Nephron progenitor cell (in vitro differentiated cells): ENCODE data around the gene GJB4.
"Not testable (repeated sequence)": the region's sequence is repeated elsewhere in the genome, so short reads cannot be mapped to it uniquely, and the experiment has no call there.

Experiments used
- DNase-seq: peaks from one replicate; pipeline ENCODE4 v3.0.0; 2021
- H3K27ac Mint-ChIP-seq: 2 replicates; pipeline ENCODE4 v1.8.0; 2021; ENCODE audit warnings: mild to moderate bottlenecking, moderate library complexity, mixed read lengths
- H3K27me3 Mint-ChIP-seq: 2 replicates; pipeline ENCODE4 v1.8.0; 2021; ENCODE audit warnings: mild to moderate bottlenecking, low read depth, mixed read lengths; ENCODE audit not compliant: poor library complexity
- H3K36me3 Mint-ChIP-seq: 2 replicates; pipeline ENCODE4 v1.8.0; 2021; ENCODE audit warnings: low read depth, mixed read lengths
- H3K4me1 Mint-ChIP-seq: 2 replicates; pipeline ENCODE4 v1.8.0; 2021; ENCODE audit warnings: mixed read lengths
- H3K4me3 Mint-ChIP-seq: 2 replicates; pipeline ENCODE4 v1.8.0; 2021; ENCODE audit warnings: mild to moderate bottlenecking, moderate library complexity, mixed read lengths
- H3K9me3 Mint-ChIP-seq: 2 replicates; pipeline ENCODE4 v1.8.0; 2021; ENCODE audit warnings: mild to moderate bottlenecking, moderate library complexity, mixed read lengths
- CTCF ChIP-seq: fragments of 200-600 bp; sonication (generic); IDR thresholded peaks from 2 replicates; pipeline ENCODE4 v1.5.0; 2021; ENCODE audit warnings: antibody characterized with exemption

Gene GJB4

DNA sequence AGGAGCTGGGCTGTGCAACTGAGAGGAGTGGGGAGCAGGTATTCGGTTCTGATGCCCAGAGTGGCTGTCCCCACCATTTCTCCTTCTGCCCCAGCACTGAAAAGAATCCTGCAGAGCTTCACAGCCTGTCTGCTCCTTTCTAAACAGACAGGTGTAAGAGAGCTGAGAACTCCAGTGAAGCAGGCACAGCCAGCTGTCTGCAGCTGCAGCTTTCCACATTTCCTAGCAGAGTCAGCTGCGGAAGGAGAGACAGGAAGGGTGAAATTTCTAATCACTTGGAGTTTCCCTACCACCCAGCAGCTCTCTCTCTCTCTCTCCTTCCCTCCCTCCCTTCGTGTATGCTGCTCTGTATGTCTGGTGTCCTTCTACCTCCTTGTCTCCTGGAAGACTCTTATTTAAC lies 45.2 kb upstream of the GJB4 start:
- Mint-ChIP-seq H3K4me3 (no peak overlapping the region), H3K9me3 (no peaks in the 10 kb centered on the region), H3K27ac (no peak overlapping the region), H3K27me3 (peaks cover 32% of the 10 kb centered on the region), H3K36me3 (no peaks in the 10 kb centered on the region), H3K4me1 (peaks cover 7% of the 10 kb centered on the region)
- TF ChIP-seq CTCF: no peak
- no peak for DNase-seq

DNA sequence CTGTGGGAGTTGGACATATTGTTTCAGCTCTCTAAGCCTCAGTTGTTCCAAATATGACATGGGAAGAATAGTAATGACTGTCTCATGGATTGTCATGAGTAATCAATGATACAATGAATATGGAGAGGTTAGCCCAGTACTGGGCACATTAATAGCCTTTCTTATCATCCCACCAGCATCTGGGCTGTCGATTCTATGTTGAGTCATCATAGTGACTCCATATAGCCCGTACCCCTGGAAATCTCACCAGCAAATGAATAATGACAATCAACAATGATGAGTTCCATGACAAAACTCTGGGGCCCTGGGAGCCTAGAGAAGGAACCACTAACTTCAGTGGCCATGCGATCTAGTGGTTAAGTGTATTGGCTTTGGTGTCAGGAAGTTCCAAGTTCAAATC lies 44.4 kb upstream of the GJB4 start:
- no peak overlapping the region for H3K27ac Mint-ChIP-seq
- DNase-seq: no peak
- H3K4me1 Mint-ChIP-seq: peaks cover 7% of the 10 kb centered on the region
- H3K36me3 Mint-ChIP-seq: no peaks in the 10 kb centered on the region
- H3K9me3 Mint-ChIP-seq: no peaks in the 10 kb centered on the region
- TF ChIP-seq CTCF: no peak
- peaks cover 36% of the 10 kb centered on the region for H3K27me3 Mint-ChIP-seq
- H3K4me3 Mint-ChIP-seq: no peak overlapping the region

GRCh38 chr1:34721241-34721640 lies 38.3 kb upstream of the GJB4 start:
- TF ChIP-seq CTCF: no peak
- Mint-ChIP-seq H3K4me3 (no peak overlapping the region), H3K36me3 (no peaks in the 10 kb centered on the region), H3K4me1 (no peaks in the 10 kb centered on the region), H3K27me3 (peaks cover 56% of the 10 kb centered on the region), H3K9me3 (no peaks in the 10 kb centered on the region), H3K27ac (no peak overlapping the region)
- no peak for DNase-seq

DNA sequence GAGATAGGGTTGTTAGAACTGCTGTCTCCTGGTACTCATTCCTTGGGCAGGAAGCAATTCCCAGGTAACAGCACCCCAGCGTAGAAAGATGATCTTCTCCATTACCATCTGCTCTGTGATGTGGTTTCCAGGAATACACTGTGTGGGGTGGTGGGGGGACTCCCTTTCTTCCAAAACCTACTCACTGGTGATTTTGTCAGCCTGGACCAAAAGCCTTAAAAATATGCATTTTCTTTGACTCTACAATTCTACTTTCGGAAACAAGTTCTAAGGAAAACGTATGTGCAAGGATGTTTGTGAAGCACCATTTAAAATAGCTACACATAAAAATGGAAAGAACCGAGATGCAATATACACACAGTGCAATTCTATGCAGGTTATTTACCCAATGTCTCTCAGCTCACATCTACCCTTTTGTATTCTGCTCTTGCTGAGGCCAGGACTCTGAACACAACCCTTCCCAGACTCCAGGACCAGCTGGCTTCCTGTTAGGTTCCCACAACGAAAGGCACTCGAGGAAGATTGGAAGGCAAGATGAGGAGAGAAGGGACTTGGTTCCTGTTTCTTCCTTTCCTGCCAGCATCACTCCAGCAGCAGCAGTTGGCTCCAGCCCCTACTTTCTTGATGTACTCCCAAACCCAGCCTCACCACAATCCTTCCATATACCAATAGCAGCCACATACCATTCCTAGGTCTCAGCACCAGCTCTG lies 37.7 kb upstream of the GJB4 start:
- Mint-ChIP-seq H3K36me3 (no peaks in the 10 kb centered on the region), H3K27ac (no peak overlapping the region), H3K27me3 (peaks cover 56% of the 10 kb centered on the region), H3K4me1 (no peaks in the 10 kb centered on the region), H3K9me3 (no peaks in the 10 kb centered on the region), H3K4me3 (no peak overlapping the region)
- TF ChIP-seq CTCF: no peak
- DNase-seq: no peak

DNA sequence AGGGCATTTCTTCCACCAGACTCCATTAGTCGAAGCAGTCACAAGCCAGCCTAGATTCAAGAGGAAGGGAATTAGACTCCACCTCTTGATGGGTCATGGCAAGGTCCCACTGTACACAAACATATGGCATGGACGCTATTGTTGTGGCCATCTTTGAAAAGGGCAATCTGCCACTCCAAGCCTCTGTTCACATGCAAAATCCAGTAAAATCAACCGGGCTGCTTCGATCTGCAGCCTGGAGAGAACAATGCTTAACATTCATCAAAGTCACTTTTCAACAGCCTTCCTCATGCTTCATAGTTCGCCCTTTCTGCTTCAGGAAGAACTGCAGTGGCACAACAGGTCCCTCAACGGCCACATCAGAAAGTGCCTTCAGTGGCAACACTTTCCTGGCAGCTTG lies 32.7 kb upstream of the GJB4 start:
- Mint-ChIP-seq H3K9me3 (no peaks in the 10 kb centered on the region), H3K4me1 (no peaks in the 10 kb centered on the region), H3K4me3 (no peak overlapping the region), H3K36me3 (no peaks in the 10 kb centered on the region), H3K27me3 (peaks cover 47% of the 10 kb centered on the region), H3K27ac (no peak overlapping the region)
- DNase-seq: no peak
- TF ChIP-seq CTCF: no peak

- no peak for TF ChIP-seq CTCF
- Mint-ChIP-seq H3K4me3 (no peak overlapping the region), H3K27ac (no peak overlapping the region)
Measured at GRCh38 chr1:34730485-34730884, 29.1 kb upstream of the GJB4 start.

DNA sequence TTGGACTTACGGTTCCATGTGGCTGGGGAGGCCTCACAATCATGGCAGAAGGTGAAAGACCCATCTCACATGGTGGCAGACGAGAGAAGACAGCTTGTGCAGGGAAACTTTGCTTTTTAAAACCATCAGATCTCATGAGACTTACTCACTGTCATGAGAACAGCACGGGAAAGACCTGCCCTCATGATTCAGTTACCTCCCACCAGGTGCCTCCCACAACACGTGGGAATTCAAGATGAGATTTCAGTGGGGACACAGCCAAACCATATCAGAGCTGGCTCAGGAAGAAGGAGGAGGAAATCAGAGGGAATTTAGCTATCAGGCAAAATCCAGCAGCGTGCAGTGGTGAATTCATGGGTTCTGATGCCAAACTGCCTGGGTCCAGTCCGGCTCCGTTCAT lies 26.7 kb upstream of the GJB4 start:
- H3K9me3 Mint-ChIP-seq, H3K27ac Mint-ChIP-seq, H3K4me3 Mint-ChIP-seq, H3K4me1 Mint-ChIP-seq, DNase-seq, H3K36me3 Mint-ChIP-seq: not testable (repeated sequence)
- H3K27me3 Mint-ChIP-seq: peaks cover 23% of the 10 kb centered on the region

More at GRCh38 chr1:34730485-34730884, 29.1 kb upstream of the GJB4 start:
- no peak for DNase-seq
- Mint-ChIP-seq H3K36me3 (no peaks in the 10 kb centered on the region), H3K4me1 (no peaks in the 10 kb centered on the region), H3K9me3 (no peaks in the 10 kb centered on the region), H3K27me3 (peaks cover 36% of the 10 kb centered on the region)
